DOHH2 (cell line): ENCODE data around the gene CDC5L.

ENCODE experiments used
- H3F3A ChIP-seq: fragments of 200-600 bp; sonication (generic), shearing (Covaris generic); 2 replicates; pipeline ENCODE4 v1.6.0; 2016; ENCODE audit warnings: antibody characterized with exemption, mild to moderate bottlenecking; ENCODE audit not compliant: control insufficient read depth, insufficient read depth
- H3K27ac ChIP-seq: fragments of 200-600 bp; sonication (generic); 2 replicates; pipeline ENCODE4 v1.5.1; 2014; ENCODE audit warnings: low read depth, mild to moderate bottlenecking, low read length, moderate library complexity
- H3K27me3 ChIP-seq: fragments of 200-600 bp; sonication (generic); 2 replicates; pipeline ENCODE4 v1.6.1; 2014; ENCODE audit warnings: mild to moderate bottlenecking, low read length, mixed read lengths; ENCODE audit not compliant: control insufficient read depth
- H3K36me3 ChIP-seq: fragments of 200-600 bp; sonication (generic); 2 replicates; pipeline ENCODE4 v1.6.1; 2014; ENCODE audit warnings: mild to moderate bottlenecking, low read length, moderate library complexity, mixed read lengths; ENCODE audit not compliant: control insufficient read depth
- H3K4me1 ChIP-seq: fragments of 200-600 bp; sonication (generic); 2 replicates; pipeline ENCODE4 v1.6.1; 2014; ENCODE audit warnings: mild to moderate bottlenecking, low read length, mixed read lengths; ENCODE audit not compliant: control insufficient read depth
- H3K4me2 ChIP-seq: fragments of 200-600 bp; sonication (generic); 2 replicates; pipeline ENCODE4 v1.6.0; 2014; ENCODE audit warnings: mild to moderate bottlenecking, low read length, moderate library complexity
- H3K4me3 ChIP-seq: fragments of 200-600 bp; sonication (generic); 2 replicates; pipeline ENCODE4 v1.5.1; 2014; ENCODE audit warnings: mild to moderate bottlenecking, low read length, mixed read lengths
- H3K79me2 ChIP-seq: fragments of 200-600 bp; sonication (generic); 2 replicates; pipeline ENCODE4 v1.6.1; 2014; ENCODE audit warnings: mild to moderate bottlenecking, low read length, mixed read lengths; ENCODE audit not compliant: control insufficient read depth
- H3K9me2 ChIP-seq: fragments of 200-600 bp; sonication (generic); replicated peaks from 2 replicates; pipeline ENCODE4 v1.6.1; 2014; ENCODE audit warnings: mild to moderate bottlenecking, low read length, mixed read lengths; ENCODE audit not compliant: control insufficient read depth
- H3K9me3 ChIP-seq: fragments of 200-600 bp; sonication (generic); 2 replicates; pipeline ENCODE4 v1.6.1; 2014; ENCODE audit warnings: antibody characterized with exemption, low read length, mixed read lengths; ENCODE audit not compliant: control insufficient read depth, insufficient read depth
- H4K20me1 ChIP-seq: fragments of 200-600 bp; sonication (generic); 2 replicates; pipeline ENCODE4 v1.6.0; 2014; ENCODE audit warnings: low read depth, mild to moderate bottlenecking, antibody characterized with exemption, low read length, moderate library complexity; ENCODE audit not compliant: control insufficient read depth, insufficient read depth
- CTCF ChIP-seq: fragments of 200-600 bp; sonication (generic); IDR thresholded peaks from one replicate; pipeline ENCODE4 v1.5.1; 2014; ENCODE audit warnings: antibody characterized with exemption, mild to moderate bottlenecking, low read depth, low read length; ENCODE audit not compliant: poor library complexity, severe bottlenecking
- EZH2phosphoT487 ChIP-seq: fragments of 200-600 bp; sonication (generic); IDR thresholded peaks from 2 replicates; pipeline ENCODE4 v1.6.1; 2017; ENCODE audit warnings: borderline replicate concordance, mild to moderate bottlenecking, antibody characterized with exemption, low read length, moderate library complexity, mixed read lengths

CDC5L gene

GRCh38 chr6:44473393-44474189 is 86.1 kb downstream of the CDC5L start:
- Histone ChIP-seq H4K20me1 (no peaks in the 10 kb centered on the region), H3K4me3 (no peak overlapping the region), H3K9me3 (no peaks in the 10 kb centered on the region), H3K4me1 (no peaks in the 10 kb centered on the region), H3F3A (no peaks in the 10 kb centered on the region), H3K36me3 (no peaks in the 10 kb centered on the region), H3K27ac (no peak overlapping the region), H3K79me2 (no peaks in the 10 kb centered on the region), H3K9me2 (no peaks in the 10 kb centered on the region), H3K4me2 (no peak overlapping the region), H3K27me3 (peaks cover 12% of the 10 kb centered on the region; the same call in 1 of the 2 replicates)
- TF ChIP-seq EZH2phosphoT487: no peak
- no peak for TF ChIP-seq CTCF

- no peaks in the 10 kb centered on the region for H3K36me3 ChIP-seq
- no peaks in the 10 kb centered on the region for H3K79me2 ChIP-seq
- no peaks in the 10 kb centered on the region for H3K4me1 ChIP-seq
- TF ChIP-seq EZH2phosphoT487: no peak
- no peaks in the 10 kb centered on the region for H3K9me3 ChIP-seq
- H3K27ac ChIP-seq: no peak overlapping the region
- H3K4me3 ChIP-seq: no peak overlapping the region
- H3K4me2 ChIP-seq: no peak overlapping the region
- no peaks in the 10 kb centered on the region for H3K9me2 ChIP-seq
- no peaks in the 10 kb centered on the region for H4K20me1 ChIP-seq
- H3K27me3 ChIP-seq: peaks cover 12% of the 10 kb centered on the region; the same call in 1 of the 2 replicates
- H3F3A ChIP-seq: no peaks in the 10 kb centered on the region
These were observed 86.7 kb downstream of the CDC5L start for GRCh38 chr6:44474190-44474631.

DNA sequence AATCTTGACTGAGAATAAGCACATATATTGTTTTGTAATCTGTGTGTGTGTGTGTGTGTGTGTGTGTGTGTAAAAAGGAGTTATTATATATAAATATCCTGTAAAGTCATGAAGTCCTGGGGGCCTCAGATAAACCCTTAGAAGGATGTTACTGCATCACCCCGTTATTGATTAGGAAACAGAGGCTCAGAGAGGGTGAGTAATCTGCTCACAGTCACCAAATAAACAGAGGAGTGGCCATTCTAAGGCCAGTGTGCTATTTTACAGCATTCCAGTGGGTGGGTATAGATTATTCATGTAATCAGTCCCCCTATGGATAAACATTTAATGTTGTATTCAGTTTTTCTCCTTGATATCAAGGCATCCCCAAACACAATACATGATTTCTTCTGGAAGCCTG is 87.1 kb downstream of the CDC5L start:
- H4K20me1 ChIP-seq: no peaks in the 10 kb centered on the region
- H3K9me2 ChIP-seq: no peaks in the 10 kb centered on the region
- H3K27ac ChIP-seq: no peak overlapping the region
- no peaks in the 10 kb centered on the region for H3K79me2 ChIP-seq
- no peaks in the 10 kb centered on the region for H3K4me1 ChIP-seq
- peaks cover 12% of the 10 kb centered on the region; the same call in 1 of the 2 replicates for H3K27me3 ChIP-seq
- no peaks in the 10 kb centered on the region for H3K9me3 ChIP-seq
- H3K36me3 ChIP-seq: no peaks in the 10 kb centered on the region
- no peak overlapping the region for H3K4me2 ChIP-seq
- TF ChIP-seq EZH2phosphoT487 (no peak), CTCF (no peak)
- no peak overlapping the region for H3K4me3 ChIP-seq
- H3F3A ChIP-seq: no peaks in the 10 kb centered on the region

- Histone ChIP-seq H3K4me2 (no peak overlapping the region), H3K79me2 (no peaks in the 10 kb centered on the region), H3K27ac (no peak overlapping the region), H3K4me1 (no peaks in the 10 kb centered on the region), H4K20me1 (no peaks in the 10 kb centered on the region), H3K36me3 (no peaks in the 10 kb centered on the region), H3K9me3 (no peaks in the 10 kb centered on the region), H3F3A (no peaks in the 10 kb centered on the region), H3K4me3 (no peak overlapping the region), H3K9me2 (no peaks in the 10 kb centered on the region), H3K27me3 (peaks cover 12% of the 10 kb centered on the region; the same call in 1 of the 2 replicates)
- TF ChIP-seq EZH2phosphoT487: no peak
- TF ChIP-seq CTCF: no peak
These were observed 87.9 kb downstream of the CDC5L start for GRCh38 chr6:44475417-44475778.
